Vagina (tissue), 2 donors: ENCODE measurements around the gene ACSS3. TPM values are rescaled to one million over a fixed set of nuclear protein-coding genes. Genes with fewer than 3 reads are reported as not detected.
"Not testable (repeated sequence)": the region's sequence is repeated elsewhere in the genome, so short reads cannot be mapped to it uniquely, and the experiment has no call there.

ENCODE experiments used
- DNase-seq, 2 donors: peaks; one replicate each; pipeline ENCODE4 v3.0.0-alpha.2; 2017; ENCODE audit errors: extremely low spot score in 2 of 2
- H3K27ac ChIP-seq: fragments of 200-600 bp; sonication (generic); one replicate; pipeline ENCODE4 v1.5.1; 2019
- H3K27me3 ChIP-seq: fragments of 200-600 bp; sonication (generic); one replicate; pipeline ENCODE4 v1.5.1; 2019
- H3K36me3 ChIP-seq, 2 donors: fragments of 200-600 bp; sonication (generic); one replicate each; pipeline ENCODE4 v1.5.1; 2017 to 2019
- H3K4me1 ChIP-seq: fragments of 200-600 bp; sonication (generic); one replicate; pipeline ENCODE4 v1.5.1; 2019
- H3K4me3 ChIP-seq, 2 donors: fragments of 200-600 bp; sonication (generic); 1 replicate in 1 of 2; 2 replicates in 1 of 2; pipeline ENCODE4 v1.5.1; 2016 to 2019
- H3K9me3 ChIP-seq: fragments of 200-600 bp; sonication (generic); one replicate; pipeline ENCODE4 v1.5.1; 2019
- POLR2A ChIP-seq, 2 donors: fragments of 450-650 bp; IDR thresholded peaks; one replicate each; pipeline ENCODE4 v1.6.1; 2017; ENCODE audit warnings: antibody characterized with exemption in 2 of 2, mild to moderate bottlenecking in 2 of 2, moderate library complexity in 2 of 2
- POLR2AphosphoS5 ChIP-seq, 2 donors: sonication (generic); formaldehyde crosslinking; IDR thresholded peaks; one replicate each; pipeline ENCODE4 v1.9.0; 2017; ENCODE audit warnings: antibody characterized with exemption in 2 of 2, mild to moderate bottlenecking in 2 of 2, low read depth in 1 of 2; ENCODE audit not compliant: insufficient read depth in 1 of 2
- intact Hi-C: fragments of 100-400 bp; cut with DNase I; formaldehyde crosslinking; loops from one replicate; pipeline ENCODE4 v1.15.1; 2023
- total RNA-seq: library from RNA; depleted of rRNA; stranded (reverse); fragments of >200 nt; gene quantifications from one replicate; pipeline ENCODE4 v1.2.3, GENCODE V29; 2016
- TF ChIP-seq, protein P1 (sequence below), 3 experiments: fragments of 450-650 bp in 2 of 3; fragments of 200-600 bp in 1 of 3; sonication (generic) in 1 of 3; IDR thresholded peaks; one replicate each; pipeline ENCODE4 v1.5.1; 2017 to 2019; ENCODE audit warnings: antibody characterized with exemption in 3 of 3, mild to moderate bottlenecking in 2 of 3, moderate library complexity in 2 of 3

Gene ACSS3
- total RNA-seq, 1 donor from 2014 or later = 29.5 TPM

DNA sequence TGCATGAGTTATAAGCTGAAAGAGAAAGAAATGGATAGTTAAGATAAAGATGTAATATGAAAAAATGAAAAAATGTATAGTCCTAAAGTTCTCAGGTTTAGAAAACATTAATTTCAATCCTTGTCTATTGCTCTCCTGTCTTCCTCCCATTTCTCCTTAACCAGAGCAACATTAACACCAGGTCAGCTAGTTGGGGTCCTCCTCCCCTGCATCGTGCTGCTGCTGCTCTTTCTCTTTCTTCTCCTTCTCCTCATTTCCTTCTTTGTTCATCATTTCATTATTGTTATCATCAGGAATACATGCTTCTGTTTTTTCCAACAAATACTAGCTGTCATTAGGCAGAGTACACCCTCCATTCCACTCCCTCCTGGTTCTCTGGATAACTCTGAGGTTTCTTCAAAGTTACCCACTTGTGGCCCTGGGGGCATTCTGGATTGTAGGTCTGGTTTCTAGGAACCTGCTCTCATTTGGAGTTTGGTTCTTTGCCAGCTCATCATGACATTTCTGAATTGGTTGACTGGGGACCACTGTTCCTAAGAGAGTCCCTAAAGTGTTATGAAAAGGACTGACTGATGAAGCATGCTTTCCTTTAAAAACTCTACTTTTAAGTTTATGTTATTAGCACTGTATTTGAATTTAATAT is 17.0 kb downstream of the ACSS3 start:
- H3K36me3 ChIP-seq = no peaks in the 10 kb centered on the region
- no peak overlapping the region for H3K4me3 ChIP-seq
- no peaks in the 10 kb centered on the region for H3K27me3 ChIP-seq
- no peak for DNase-seq
- H3K27ac ChIP-seq = no peak overlapping the region
- TF ChIP-seq POLR2AphosphoS5 (IDR thresholded peaks at IDR 0.05; ENCODE audit: insufficient read depth in 1 of 2, low read depth in 1 of 2) (no peak), POLR2A (IDR thresholded peaks at IDR 0.05) (no peak)
- TF ChIP-seq, protein P1, sequence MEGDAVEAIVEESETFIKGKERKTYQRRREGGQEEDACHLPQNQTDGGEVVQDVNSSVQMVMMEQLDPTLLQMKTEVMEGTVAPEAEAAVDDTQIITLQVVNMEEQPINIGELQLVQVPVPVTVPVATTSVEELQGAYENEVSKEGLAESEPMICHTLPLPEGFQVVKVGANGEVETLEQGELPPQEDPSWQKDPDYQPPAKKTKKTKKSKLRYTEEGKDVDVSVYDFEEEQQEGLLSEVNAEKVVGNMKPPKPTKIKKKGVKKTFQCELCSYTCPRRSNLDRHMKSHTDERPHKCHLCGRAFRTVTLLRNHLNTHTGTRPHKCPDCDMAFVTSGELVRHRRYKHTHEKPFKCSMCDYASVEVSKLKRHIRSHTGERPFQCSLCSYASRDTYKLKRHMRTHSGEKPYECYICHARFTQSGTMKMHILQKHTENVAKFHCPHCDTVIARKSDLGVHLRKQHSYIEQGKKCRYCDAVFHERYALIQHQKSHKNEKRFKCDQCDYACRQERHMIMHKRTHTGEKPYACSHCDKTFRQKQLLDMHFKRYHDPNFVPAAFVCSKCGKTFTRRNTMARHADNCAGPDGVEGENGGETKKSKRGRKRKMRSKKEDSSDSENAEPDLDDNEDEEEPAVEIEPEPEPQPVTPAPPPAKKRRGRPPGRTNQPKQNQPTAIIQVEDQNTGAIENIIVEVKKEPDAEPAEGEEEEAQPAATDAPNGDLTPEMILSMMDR (IDR thresholded peaks at IDR 0.05) = no peak
- no peaks in the 10 kb centered on the region for H3K9me3 ChIP-seq
- peaks cover 15% of the 10 kb centered on the region for H3K4me1 ChIP-seq
- intact Hi-C loops = no loop called here

DNA sequence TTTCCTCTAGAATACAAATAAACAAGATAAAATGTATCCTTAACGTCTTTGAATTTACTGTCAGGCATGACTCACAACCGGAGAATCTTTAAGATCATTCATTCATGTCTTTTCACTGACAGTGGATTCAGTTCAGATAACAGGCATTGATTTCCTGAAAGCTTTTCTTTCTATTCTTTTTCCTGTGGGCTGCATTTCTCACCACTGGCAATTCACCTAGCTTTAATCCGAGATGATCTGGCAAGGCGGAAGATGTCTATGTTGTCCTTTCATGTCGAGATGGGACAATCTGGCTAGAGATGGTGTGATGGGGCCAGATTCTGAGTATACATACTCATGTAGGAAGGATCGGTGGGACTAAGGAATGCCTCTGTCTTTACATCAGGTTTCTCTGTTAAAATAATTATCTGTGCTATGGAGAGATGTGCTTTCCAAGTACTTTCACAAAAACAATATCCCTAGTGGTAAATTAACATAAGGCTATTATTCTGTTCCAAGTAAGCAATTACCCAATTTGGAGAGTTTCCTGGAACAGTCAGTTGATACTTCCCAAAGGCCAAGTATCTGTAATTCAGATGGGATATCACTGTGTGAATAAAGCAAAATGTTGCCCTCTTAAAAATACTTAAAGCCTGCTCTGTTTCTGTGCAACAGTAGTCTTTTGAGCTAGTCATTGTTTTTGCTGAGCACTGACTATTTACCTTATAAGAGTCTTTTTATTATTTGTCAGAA is 17.8 kb downstream of the ACSS3 start:
- no peak overlapping the region for H3K4me3 ChIP-seq
- H3K27me3 ChIP-seq = no peaks in the 10 kb centered on the region
- H3K9me3 ChIP-seq = no peaks in the 10 kb centered on the region
- H3K27ac ChIP-seq = no peak overlapping the region
- peaks cover 10% of the 10 kb centered on the region for H3K4me1 ChIP-seq
- no peak for DNase-seq
- TF ChIP-seq POLR2AphosphoS5 (IDR thresholded peaks at IDR 0.05; ENCODE audit: insufficient read depth in 1 of 2, low read depth in 1 of 2) (no peak), POLR2A (IDR thresholded peaks at IDR 0.05) (no peak)
- TF ChIP-seq, protein P1 (IDR thresholded peaks at IDR 0.05) = no peak
- no peaks in the 10 kb centered on the region for H3K36me3 ChIP-seq
- intact Hi-C loops = no loop called here

DNA sequence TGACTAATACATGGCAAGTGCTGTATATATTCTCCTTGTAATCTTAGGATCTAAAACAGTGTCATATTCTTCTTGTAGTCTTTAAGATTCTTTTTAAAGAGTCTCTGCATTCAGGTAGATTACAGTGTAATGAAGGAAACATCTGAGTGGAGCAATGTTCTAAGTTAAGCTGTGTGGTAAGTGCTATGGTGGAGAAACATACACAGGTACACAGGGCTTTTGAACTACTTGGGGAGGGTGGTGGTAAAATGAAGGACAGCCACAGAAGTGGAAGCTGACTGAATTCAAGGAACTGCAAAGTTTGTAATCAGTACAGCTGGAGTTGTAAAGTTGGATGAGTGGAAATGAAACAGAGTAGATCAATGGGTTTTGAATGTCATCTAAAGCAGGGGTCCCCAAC is 27.8 kb downstream of the ACSS3 start:
- H3K4me3 ChIP-seq = no peak overlapping the region
- H3K4me1 ChIP-seq = no peaks in the 10 kb centered on the region
- no peaks in the 10 kb centered on the region for H3K9me3 ChIP-seq
- no peaks in the 10 kb centered on the region for H3K36me3 ChIP-seq
- intact Hi-C loops = no loop called here
- no peak overlapping the region for H3K27ac ChIP-seq
- DNase-seq = no peak
- no peak for TF ChIP-seq POLR2AphosphoS5 (IDR thresholded peaks at IDR 0.05; ENCODE audit: insufficient read depth in 1 of 2, low read depth in 1 of 2)
- TF ChIP-seq, protein P1 (IDR thresholded peaks at IDR 0.05) = no peak
- no peak for TF ChIP-seq POLR2A (IDR thresholded peaks at IDR 0.05)
- no peaks in the 10 kb centered on the region for H3K27me3 ChIP-seq

DNA sequence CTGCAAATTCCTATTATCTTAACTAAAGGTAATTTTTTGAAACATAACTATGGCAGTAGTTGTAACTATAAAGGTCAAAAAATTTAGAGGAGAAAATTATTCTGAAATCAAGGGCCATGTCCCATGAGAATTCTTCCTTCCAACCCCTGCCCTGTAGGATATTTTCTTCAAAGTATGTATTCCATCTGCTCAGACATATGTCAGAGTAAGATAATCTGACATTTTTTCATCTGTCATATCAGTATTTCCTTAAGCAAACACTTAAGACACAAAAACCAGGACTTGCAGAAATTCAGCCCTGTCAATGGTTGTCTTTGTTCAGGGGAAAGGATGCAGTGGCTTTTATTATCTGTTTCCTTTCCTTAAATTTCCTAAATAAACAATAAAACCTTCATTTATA is 36.3 kb downstream of the ACSS3 start:
- H3K27me3 ChIP-seq = no peaks in the 10 kb centered on the region
- TF ChIP-seq POLR2A (IDR thresholded peaks at IDR 0.05) = no peak
- TF ChIP-seq, protein P1 (IDR thresholded peaks at IDR 0.05) = no peak
- no peak for TF ChIP-seq POLR2AphosphoS5 (IDR thresholded peaks at IDR 0.05; ENCODE audit: insufficient read depth in 1 of 2, low read depth in 1 of 2)
- no peak overlapping the region for H3K4me3 ChIP-seq
- H3K4me1 ChIP-seq = no peaks in the 10 kb centered on the region
- intact Hi-C loops = no loop called here
- no peak overlapping the region for H3K27ac ChIP-seq
- H3K36me3 ChIP-seq = no peaks in the 10 kb centered on the region
- no peak for DNase-seq
- no peaks in the 10 kb centered on the region for H3K9me3 ChIP-seq

DNA sequence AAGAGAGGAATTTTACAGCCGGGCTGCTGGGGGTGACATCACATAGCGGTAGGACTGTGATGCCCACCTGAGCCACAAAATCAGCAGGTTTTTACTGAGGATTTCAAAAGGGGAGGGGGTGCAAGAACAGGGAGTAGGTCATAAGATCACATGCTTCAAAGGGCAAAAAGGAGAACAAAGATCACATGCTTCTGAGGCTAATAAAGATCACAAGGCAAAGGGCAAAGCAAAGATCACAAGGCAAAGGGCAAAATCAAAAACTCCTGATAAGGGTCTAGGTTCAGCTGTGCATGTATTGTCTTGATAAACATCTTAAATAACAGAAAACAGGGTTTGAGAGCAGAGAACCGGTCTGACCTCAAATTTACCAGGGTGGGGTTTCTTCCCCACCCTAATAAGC is 41.2 kb downstream of the ACSS3 start:
- H3K36me3 ChIP-seq, H3K4me1 ChIP-seq, H3K27me3 ChIP-seq, H3K4me3 ChIP-seq, H3K27ac ChIP-seq, DNase-seq, intact Hi-C loops, H3K9me3 ChIP-seq: not testable (repeated sequence)
